HG02763 (cell line): ENCODE results near the gene SLC35F1.
"Not testable (repeated sequence)": the region's sequence is repeated elsewhere in the genome, so short reads cannot be mapped to it uniquely, and the experiment has no call there.

Source experiments
- ATAC-seq: cut with Tn5 transposase; IDR thresholded peaks from one replicate; pipeline ENCODE4 v1.9.1; 2021; ENCODE audit warnings: mild to moderate bottlenecking, moderate library complexity; ENCODE audit not compliant: unreplicated experiment

The SLC35F1 gene

GRCh38 chr6:117989086-117989485 is 82.0 kb downstream of the SLC35F1 start:
- no peak for ATAC-seq

GRCh38 chr6:117990151-117990550 is 83.1 kb downstream of the SLC35F1 start:
- ATAC-seq: no peak

GRCh38 chr6:117992856-117993255 is 85.8 kb downstream of the SLC35F1 start:
- ATAC-seq: no peak

GRCh38 chr6:118012944-118013343 is 105.9 kb downstream of the SLC35F1 start:
- no peak for ATAC-seq

GRCh38 chr6:118016532-118016931 is 109.5 kb downstream of the SLC35F1 start:
- no peak for ATAC-seq

DNA sequence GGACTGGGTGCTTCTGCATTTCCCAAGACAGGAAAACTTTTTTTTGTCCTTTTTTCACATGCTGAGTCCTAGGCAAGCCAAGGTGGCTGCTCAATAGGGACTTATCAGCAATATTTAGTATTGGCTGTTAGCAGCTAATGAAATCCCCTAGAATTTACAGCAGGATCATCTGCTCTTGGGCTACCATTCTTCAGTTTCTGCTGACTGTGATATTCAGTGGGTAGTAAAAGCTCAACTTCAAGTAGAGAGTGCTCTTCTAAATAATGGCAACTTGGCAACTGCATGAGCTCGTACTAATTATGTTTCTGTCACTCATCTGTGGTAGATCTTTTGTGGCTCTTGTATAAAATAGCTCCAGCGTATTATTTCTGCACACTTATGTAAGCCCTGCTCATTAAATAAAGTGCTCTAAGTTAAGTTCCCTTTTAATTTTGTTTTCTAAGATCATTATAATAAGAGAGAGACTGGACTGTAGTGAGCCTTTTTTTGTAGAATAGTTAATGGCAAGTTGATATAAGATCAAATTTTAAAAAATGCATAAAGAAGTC is 110.3 kb downstream of the SLC35F1 start:
- ATAC-seq: no peak

GRCh38 chr6:118023771-118024170 is 116.7 kb downstream of the SLC35F1 start:
- ATAC-seq: no peak

- no peak for ATAC-seq
Measured at GRCh38 chr6:118029967-118030366, 122.9 kb downstream of the SLC35F1 start.

DNA sequence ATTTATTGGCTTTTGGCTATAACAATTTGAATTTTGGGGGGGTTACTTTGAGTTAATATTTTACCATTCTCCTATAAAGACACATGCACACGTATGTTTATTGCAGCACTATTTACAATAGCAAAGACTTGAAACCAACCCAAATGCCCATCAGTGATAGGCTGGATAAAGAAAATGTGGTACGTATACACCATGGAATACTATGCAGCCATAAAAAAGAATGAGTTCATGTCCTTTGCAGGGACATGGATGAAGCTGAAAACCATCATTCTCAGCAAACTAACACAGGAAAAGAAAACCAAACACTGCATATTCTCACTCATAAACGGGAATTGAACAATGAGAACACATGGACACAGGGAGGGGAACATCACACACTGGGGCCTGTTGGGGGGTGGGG is 130.4 kb downstream of the SLC35F1 start:
- not testable (repeated sequence) for ATAC-seq

- no peak for ATAC-seq
Measured at GRCh38 chr6:118042855-118043254, 135.8 kb downstream of the SLC35F1 start.

DNA sequence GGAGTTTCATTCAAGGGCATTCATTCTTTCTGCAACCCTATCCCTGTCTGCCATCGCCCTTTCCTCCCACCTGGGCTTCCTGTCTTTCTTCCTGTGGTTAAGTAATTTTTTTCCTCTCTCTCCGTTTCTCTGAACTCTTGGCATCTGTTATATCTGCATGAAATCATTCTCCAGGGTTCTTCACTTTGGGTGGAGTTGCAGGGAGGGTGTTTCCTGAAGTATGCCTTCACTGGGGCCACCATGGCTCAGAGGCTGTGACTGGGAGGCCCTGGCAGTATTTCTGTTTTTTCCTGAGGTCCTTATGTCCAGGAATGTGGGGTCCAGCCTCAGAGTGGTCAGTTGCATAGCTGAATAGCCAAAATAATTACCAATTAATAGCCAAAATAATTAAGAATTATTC is 137.2 kb downstream of the SLC35F1 start:
- ATAC-seq: no peak

DNA sequence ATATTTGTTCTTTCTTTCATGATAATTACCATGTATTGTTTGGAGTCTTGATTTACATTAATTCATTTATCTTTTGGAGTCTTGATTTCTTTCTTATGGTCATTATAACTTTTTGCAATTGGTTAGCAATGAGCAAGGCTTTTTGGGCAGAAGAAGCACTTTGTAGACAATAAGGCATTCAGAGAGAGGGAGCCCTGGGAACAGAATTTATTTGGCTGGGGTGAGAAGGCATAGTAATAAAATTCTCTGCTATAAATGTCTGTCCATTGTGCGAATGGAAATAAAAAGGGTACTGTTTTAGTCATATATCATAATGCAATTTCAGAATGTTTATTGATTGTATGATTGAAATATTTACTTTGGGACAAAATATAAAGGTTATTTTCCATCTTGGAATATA is 147.0 kb downstream of the SLC35F1 start:
- ATAC-seq: no peak

DNA sequence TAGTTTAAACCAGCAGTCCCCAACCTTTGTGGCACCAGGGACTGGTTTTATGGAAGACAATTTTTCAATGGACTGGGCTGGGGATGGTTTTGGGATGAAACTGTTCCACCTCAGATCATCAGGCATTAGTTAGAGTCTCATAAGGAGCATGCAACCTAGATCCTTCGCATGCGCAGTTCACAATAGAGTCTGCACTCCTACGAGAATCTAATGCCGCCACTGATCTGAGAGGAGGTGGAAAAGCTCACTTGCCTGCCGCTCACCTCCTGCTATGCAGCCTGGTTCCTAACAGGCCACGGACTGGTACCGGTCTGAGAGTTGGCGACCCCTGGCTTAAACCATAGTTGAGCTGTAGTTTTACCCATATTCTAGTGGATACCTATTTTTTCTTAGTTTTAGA is 154.6 kb downstream of the SLC35F1 start:
- ATAC-seq: no peak

- ATAC-seq: no peak
Measured at GRCh38 chr6:118080547-118080946, 173.5 kb downstream of the SLC35F1 start.

DNA sequence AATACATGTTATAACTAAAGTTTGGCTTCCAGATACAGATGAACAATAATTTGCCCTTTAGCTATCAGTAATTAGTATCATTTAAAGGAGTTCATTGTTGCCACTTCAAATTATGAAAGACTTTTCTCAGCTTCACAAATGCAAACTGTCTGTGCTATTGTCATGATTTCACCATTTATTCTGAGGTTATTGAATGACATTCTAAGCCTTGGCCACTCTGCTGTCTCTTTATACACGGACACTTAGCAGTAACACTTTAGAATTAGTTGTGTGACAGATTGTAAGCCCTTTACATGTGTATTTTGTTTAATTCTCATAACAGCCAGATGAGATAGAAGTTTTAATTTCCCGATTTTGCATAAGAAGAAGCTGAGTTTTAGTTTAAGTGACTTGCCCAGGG is 176.6 kb downstream of the SLC35F1 start:
- no peak for ATAC-seq

DNA sequence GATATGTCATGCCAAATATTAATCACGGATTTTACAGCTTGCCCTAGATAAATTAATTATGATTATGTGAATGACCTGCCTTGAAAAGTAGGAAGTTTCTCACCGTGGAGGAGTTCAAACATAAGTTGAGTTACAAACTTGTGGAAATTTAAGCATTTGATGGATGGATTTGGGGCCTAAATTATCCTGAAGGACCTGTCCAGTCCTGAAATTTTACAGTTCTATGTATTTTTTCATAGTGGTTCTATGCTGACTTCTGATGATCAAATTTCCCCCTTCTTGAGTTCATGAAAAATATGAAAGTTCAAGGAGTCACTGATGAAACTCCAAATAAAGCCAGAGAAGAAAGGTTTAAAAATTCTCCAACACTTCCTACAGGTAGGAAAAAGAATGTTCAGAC is 178.6 kb downstream of the SLC35F1 start:
- ATAC-seq: no peak

DNA sequence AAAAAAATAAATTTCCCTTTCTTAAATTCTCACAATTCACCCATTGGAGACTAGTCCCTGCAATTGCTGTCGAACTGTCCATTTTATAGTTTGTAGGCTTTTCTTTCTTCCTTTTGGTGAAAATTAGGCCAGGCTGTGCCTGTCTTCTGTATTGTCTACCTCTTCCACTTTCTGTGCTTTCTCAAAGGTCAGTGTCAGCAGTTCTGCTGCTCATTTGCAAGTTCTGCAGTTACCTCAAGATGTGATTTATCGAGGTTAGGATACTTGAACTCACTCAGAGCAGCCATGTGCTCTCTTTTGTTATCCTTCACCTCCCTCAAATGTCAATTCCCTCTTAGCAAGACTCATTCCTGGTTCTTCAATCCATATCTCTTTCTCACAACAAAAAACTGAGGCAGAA is 179.1 kb downstream of the SLC35F1 start:
- ATAC-seq: no peak

DNA sequence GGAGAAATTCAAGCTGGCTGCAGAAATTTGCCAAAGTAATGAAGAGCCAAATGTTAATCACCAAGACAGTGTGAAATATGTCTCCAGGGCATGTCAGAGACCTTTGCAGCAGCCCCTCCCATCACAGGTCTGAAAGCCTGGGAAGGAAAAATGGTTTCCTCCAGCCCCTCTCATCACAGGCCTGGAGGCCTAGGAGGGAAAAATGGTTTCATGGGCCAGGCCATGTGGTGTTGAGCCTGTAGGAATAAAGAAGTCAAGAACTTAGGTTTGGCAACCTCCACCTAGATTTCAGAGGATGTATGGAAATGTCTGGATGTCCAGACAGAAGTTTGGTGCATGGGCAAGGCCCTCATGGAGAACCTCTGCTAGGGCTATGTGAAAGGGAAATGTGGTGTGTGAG is 185.0 kb downstream of the SLC35F1 start:
- no peak for ATAC-seq

DNA sequence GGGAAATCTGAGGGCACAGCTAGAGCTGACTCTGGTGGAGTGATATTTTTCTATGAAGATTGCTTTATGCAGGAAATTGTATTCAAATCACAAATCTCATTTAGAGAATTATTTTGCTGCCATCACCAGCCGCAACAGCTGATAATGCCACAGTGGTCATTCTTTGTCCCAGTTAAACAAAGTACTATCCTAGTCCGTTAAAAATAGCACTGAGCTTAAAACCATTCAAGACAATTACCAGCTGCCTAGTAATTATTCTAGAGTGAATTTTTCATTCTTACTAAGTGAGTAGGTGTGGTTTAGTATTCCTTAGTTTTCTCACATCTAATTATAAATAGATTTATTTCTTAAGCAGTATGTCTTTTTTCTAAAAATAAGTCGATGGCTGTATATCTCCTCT is 190.5 kb downstream of the SLC35F1 start:
- ATAC-seq: no peak

DNA sequence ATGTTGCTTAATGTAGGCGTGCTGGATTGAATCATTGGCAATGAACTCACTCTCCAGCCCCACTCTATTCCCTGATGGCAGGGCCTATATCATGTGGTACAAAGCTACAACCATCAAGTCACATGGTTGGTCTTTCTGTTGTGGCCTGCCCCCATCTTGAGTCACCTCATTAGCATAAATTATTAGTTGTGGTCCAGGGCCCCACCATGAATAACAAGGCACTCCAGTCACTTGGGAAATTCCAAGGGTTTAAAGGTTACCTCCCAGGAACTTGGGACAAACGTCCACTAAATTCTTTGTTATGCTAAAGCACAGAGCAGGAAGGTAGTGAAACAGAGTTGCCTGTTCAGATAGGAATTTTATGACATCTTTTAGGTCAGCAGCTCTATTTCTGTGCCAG is 193.7 kb downstream of the SLC35F1 start:
- no peak for ATAC-seq

- ATAC-seq: no peak
Measured at GRCh38 chr6:118101220-118101619, 194.2 kb downstream of the SLC35F1 start.

- ATAC-seq: no peak
Measured at GRCh38 chr6:118101831-118102345, 194.8 kb downstream of the SLC35F1 start.

DNA sequence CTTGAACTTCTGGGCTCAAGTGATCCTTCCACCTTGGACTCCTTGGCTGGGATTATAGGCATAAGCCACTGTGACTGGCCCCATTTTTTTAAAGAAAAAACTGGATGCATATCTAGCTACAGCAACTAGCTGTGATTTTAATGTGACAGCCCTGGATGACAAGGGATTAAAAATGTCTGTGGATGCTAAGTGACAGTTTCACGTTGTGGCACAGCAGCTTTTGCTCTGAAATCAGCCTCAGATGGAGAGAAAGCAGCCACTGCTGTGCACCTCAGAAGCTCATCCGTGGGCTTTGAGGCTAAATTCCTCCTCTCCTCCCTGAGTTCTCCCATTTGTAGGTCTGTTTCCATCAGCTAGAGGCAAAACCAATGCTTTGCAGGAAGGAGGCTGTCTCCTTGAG is 195.3 kb downstream of the SLC35F1 start:
- ATAC-seq: no peak
